Activated CD8-positive, alpha-beta memory T cell treated with anti-CD3 and anti-CD28 coated beads for 1 hour (primary cell): Measurements from ENCODE around the gene CCDC70.
"Not testable (repeated sequence)": the region's sequence is repeated elsewhere in the genome, so short reads cannot be mapped to it uniquely, and the experiment has no call there.

Source experiments
- DNase-seq, 2 donors: peaks; one replicate each; pipeline ENCODE4 v3.0.0-alpha.2; 2020; ENCODE audit warnings: low read depth in 1 of 2; ENCODE audit errors: extremely low read depth in 1 of 2

The CCDC70 gene

GRCh38 chr13:51900471-51900870 is 38.7 kb downstream of the CCDC70 start:
- no peak for DNase-seq

- DNase-seq = no peak
Measured at GRCh38 chr13:51902776-51903175, 41.0 kb downstream of the CCDC70 start.

- no peak for DNase-seq
Measured at GRCh38 chr13:51905787-51906186, 44.0 kb downstream of the CCDC70 start.

- no peak for DNase-seq
Measured at GRCh38 chr13:51906581-51906980, 44.8 kb downstream of the CCDC70 start.

- DNase-seq = no peak
Measured at GRCh38 chr13:51907040-51907732, 45.4 kb downstream of the CCDC70 start.

GRCh38 chr13:51909265-51909664 is 47.5 kb downstream of the CCDC70 start:
- DNase-seq = not testable (repeated sequence)

GRCh38 chr13:51910508-51910907 is 48.7 kb downstream of the CCDC70 start:
- DNase-seq = no peak

- DNase-seq = no peak
Measured at GRCh38 chr13:51912091-51912490, 50.3 kb downstream of the CCDC70 start.

- no peak for DNase-seq
Measured at GRCh38 chr13:51912511-51913225, 50.9 kb downstream of the CCDC70 start.

GRCh38 chr13:51913421-51914136 is 51.8 kb downstream of the CCDC70 start:
- DNase-seq = no peak

GRCh38 chr13:51914137-51914493 is 52.3 kb downstream of the CCDC70 start:
- DNase-seq = no peak
